Stomach (tissue), 4 donors: ENCODE results near the gene HORMAD1.

Source experiments
- CTCF ChIP-seq, 7 experiments: fragments of 450-650 bp in 4 of 7; fragments of 200-600 bp in 3 of 7; sonication (generic) in 3 of 7; IDR thresholded peaks; one replicate each; pipeline ENCODE4 v1.5.1; 2016 to 2019; ENCODE audit warnings: antibody characterized with exemption in 7 of 7, control low read depth in 2 of 7, mild to moderate bottlenecking in 1 of 7
- POLR2A ChIP-seq, 4 donors: fragments of 450-650 bp; IDR thresholded peaks; one replicate each; pipeline ENCODE4 v1.6.1; 2016; ENCODE audit warnings: antibody characterized with exemption in 4 of 4, control low read depth in 2 of 4, mild to moderate bottlenecking in 1 of 4, moderate library complexity in 1 of 4

- TF ChIP-seq POLR2A (IDR thresholded peaks at IDR 0.05) (no peak), CTCF (IDR thresholded peaks at IDR 0.05) (no peak)
These were observed 41.1 kb upstream of the HORMAD1 start for GRCh38 chr1:150761801-150762200.
